ENCODE data around the gene GRID1.

GRID1 gene

GRCh38 chr10:86363833-86364490 is 2.6 kb downstream of the GRID1 start:
- TF ChIP-seq POLR2AphosphoS5 (IDR thresholded peaks at IDR 0.05; ENCODE audit: low read depth, low read length) (no peak), POLR2A (IDR thresholded peaks at IDR 0.05; ENCODE audit: low read depth, low read length) (no peak), POU2F2 (IDR thresholded peaks at IDR 0.05; ENCODE audit: low read depth, low read length) (no peak), SPI1 (IDR thresholded peaks at IDR 0.05; ENCODE audit: low read depth, low read length) (no peak), PAX5 (IDR thresholded peaks at IDR 0.05; ENCODE audit: insufficient read depth, low read length, severe bottlenecking) (no peak), TAF1 (IDR thresholded peaks at IDR 0.05; ENCODE audit: low read depth, low read length) (no peak)
- FAIRE-seq, result no peak
- DNase-seq (ENCODE audit: insufficient read length, low spot score), result no peak

GRCh38 chr10:86363184-86363832 is 3.3 kb downstream of the GRID1 start:
- TF ChIP-seq SPI1 (IDR thresholded peaks at IDR 0.05; ENCODE audit: low read depth, low read length) (no peak), TAF1 (IDR thresholded peaks at IDR 0.05; ENCODE audit: low read depth, low read length) (no peak), POU2F2 (IDR thresholded peaks at IDR 0.05; ENCODE audit: low read depth, low read length) (no peak), PAX5 (IDR thresholded peaks at IDR 0.05; ENCODE audit: insufficient read depth, low read length, severe bottlenecking) (no peak), POLR2A (IDR thresholded peaks at IDR 0.05; ENCODE audit: low read depth, low read length) (no peak), POLR2AphosphoS5 (IDR thresholded peaks at IDR 0.05; ENCODE audit: low read depth, low read length) (no peak)
- FAIRE-seq, result no peak
- peak; percentile 50 for DNase-seq (ENCODE audit: insufficient read length, low spot score)

GRCh38 chr10:86362586-86363183 is 3.9 kb downstream of the GRID1 start:
- no peak for DNase-seq (ENCODE audit: insufficient read length, low spot score)
- no peak for FAIRE-seq
- TF ChIP-seq SPI1 (IDR thresholded peaks at IDR 0.05; ENCODE audit: low read depth, low read length) (no peak), POLR2A (IDR thresholded peaks at IDR 0.05; ENCODE audit: low read depth, low read length) (no peak), POLR2AphosphoS5 (IDR thresholded peaks at IDR 0.05; ENCODE audit: low read depth, low read length) (no peak), POU2F2 (IDR thresholded peaks at IDR 0.05; ENCODE audit: low read depth, low read length) (no peak), TAF1 (IDR thresholded peaks at IDR 0.05; ENCODE audit: low read depth, low read length) (no peak), PAX5 (IDR thresholded peaks at IDR 0.05; ENCODE audit: insufficient read depth, low read length, severe bottlenecking) (no peak)

- TF ChIP-seq PAX5 (IDR thresholded peaks at IDR 0.05; ENCODE audit: insufficient read depth, low read length, severe bottlenecking), result no peak
- TF ChIP-seq TAF1 (IDR thresholded peaks at IDR 0.05; ENCODE audit: low read depth, low read length), result no peak
- FAIRE-seq, result no peak
- no peak for DNase-seq (ENCODE audit: insufficient read length, low spot score)
Measured at GRCh38 chr10:86362129-86362527, 4.5 kb downstream of the GRID1 start.

- DNase-seq (ENCODE audit: insufficient read length, low spot score) (no peak), FAIRE-seq (no peak)
- TF ChIP-seq TAF1 (IDR thresholded peaks at IDR 0.05; ENCODE audit: low read depth, low read length) (no peak), POU2F2 (IDR thresholded peaks at IDR 0.05; ENCODE audit: low read depth, low read length) (no peak), POLR2A (IDR thresholded peaks at IDR 0.05; ENCODE audit: low read depth, low read length) (no peak), SPI1 (IDR thresholded peaks at IDR 0.05; ENCODE audit: low read depth, low read length) (no peak), PAX5 (IDR thresholded peaks at IDR 0.05; ENCODE audit: insufficient read depth, low read length, severe bottlenecking) (no peak), POLR2AphosphoS5 (IDR thresholded peaks at IDR 0.05; ENCODE audit: low read depth, low read length) (no peak)
Measured at GRCh38 chr10:86361156-86362128, 5.2 kb downstream of the GRID1 start.

GRCh38 chr10:86360657-86361056 is 5.9 kb downstream of the GRID1 start:
- DNase-seq (ENCODE audit: insufficient read length, low spot score) (no peak), FAIRE-seq (no peak)
- TF ChIP-seq POLR2AphosphoS5 (IDR thresholded peaks at IDR 0.05; ENCODE audit: low read depth, low read length), result no peak
- TF ChIP-seq POLR2A (IDR thresholded peaks at IDR 0.05; ENCODE audit: low read depth, low read length), result no peak
- no peak for TF ChIP-seq POU2F2 (IDR thresholded peaks at IDR 0.05; ENCODE audit: low read depth, low read length)
- no peak for TF ChIP-seq TAF1 (IDR thresholded peaks at IDR 0.05; ENCODE audit: low read depth, low read length)
- TF ChIP-seq SPI1 (IDR thresholded peaks at IDR 0.05; ENCODE audit: low read depth, low read length), result peak; percentile 68
- no peak for TF ChIP-seq PAX5 (IDR thresholded peaks at IDR 0.05; ENCODE audit: insufficient read depth, low read length, severe bottlenecking)

GRCh38 chr10:86359954-86360353 is 6.6 kb downstream of the GRID1 start:
- DNase-seq (ENCODE audit: insufficient read length, low spot score), result no peak
- TF ChIP-seq POU2F2 (IDR thresholded peaks at IDR 0.05; ENCODE audit: low read depth, low read length) (no peak), POLR2A (IDR thresholded peaks at IDR 0.05; ENCODE audit: low read depth, low read length) (no peak), PAX5 (IDR thresholded peaks at IDR 0.05; ENCODE audit: insufficient read depth, low read length, severe bottlenecking) (no peak), TAF1 (IDR thresholded peaks at IDR 0.05; ENCODE audit: low read depth, low read length) (no peak)
- no peak for FAIRE-seq

GRCh38 chr10:86359111-86359510 is 7.5 kb downstream of the GRID1 start:
- TF ChIP-seq POLR2A (IDR thresholded peaks at IDR 0.05; ENCODE audit: low read depth, low read length), result no peak
- no peak for TF ChIP-seq POLR2AphosphoS5 (IDR thresholded peaks at IDR 0.05; ENCODE audit: low read depth, low read length)
- TF ChIP-seq POU2F2 (IDR thresholded peaks at IDR 0.05; ENCODE audit: low read depth, low read length), result no peak
- TF ChIP-seq PAX5 (IDR thresholded peaks at IDR 0.05; ENCODE audit: insufficient read depth, low read length, severe bottlenecking), result no peak
- TF ChIP-seq TAF1 (IDR thresholded peaks at IDR 0.05; ENCODE audit: low read depth, low read length), result no peak
- no peak for TF ChIP-seq SPI1 (IDR thresholded peaks at IDR 0.05; ENCODE audit: low read depth, low read length)
- FAIRE-seq (no peak), DNase-seq (ENCODE audit: insufficient read length, low spot score) (no peak)

GRCh38 chr10:86357676-86358075 is 8.9 kb downstream of the GRID1 start:
- no peak for TF ChIP-seq POU2F2 (IDR thresholded peaks at IDR 0.05; ENCODE audit: low read depth, low read length)
- TF ChIP-seq SPI1 (IDR thresholded peaks at IDR 0.05; ENCODE audit: low read depth, low read length), result no peak
- no peak for TF ChIP-seq PAX5 (IDR thresholded peaks at IDR 0.05; ENCODE audit: insufficient read depth, low read length, severe bottlenecking)
- no peak for TF ChIP-seq TAF1 (IDR thresholded peaks at IDR 0.05; ENCODE audit: low read depth, low read length)
- TF ChIP-seq POLR2A (IDR thresholded peaks at IDR 0.05; ENCODE audit: low read depth, low read length), result no peak
- no peak for TF ChIP-seq POLR2AphosphoS5 (IDR thresholded peaks at IDR 0.05; ENCODE audit: low read depth, low read length)
- DNase-seq (ENCODE audit: insufficient read length, low spot score) (no peak), FAIRE-seq (no peak)

All from GM12891 (cell line).